T-cell (primary cell): ENCODE measurements around the gene WSCD1. TPM values are rescaled to one million over a fixed set of nuclear protein-coding genes. Genes with fewer than 3 reads are reported as not detected.

Experiments
- ATAC-seq, 4 experiments: fragments of 200-7000 bp in 3 of 4; fragments of 150-1000 bp in 1 of 4; cut with Tn5 transposase; replicated peaks in 1 of 4; 1 replicate in 3 of 4; 2 replicates in 1 of 4; pipeline ENCODE4 v1.10.0; 2021; ENCODE audit warnings: moderate library complexity in 3 of 4, mild to moderate bottlenecking in 2 of 4, moderate number of reproducible peaks in 1 of 4
- CTCF ChIA-PET, 2 donors: fragments of 300-600 bp; sonication (Branson Sonifier 250); formaldehyde crosslinking; loops; one replicate each; lab custom pipeline; 2022; ENCODE audit warnings: antibody characterized with exemption in 2 of 2; lab: Charles Lee
- POLR2A ChIA-PET, 2 donors: fragments of 300-600 bp; sonication (Branson Sonifier 250); formaldehyde crosslinking; loops; one replicate each; lab custom pipeline; 2022; ENCODE audit warnings: antibody characterized with exemption in 2 of 2; lab: Charles Lee
- DNase-seq, 35 experiments: peaks; one replicate each; pipeline versions ENCODE4 v3.0.0 to v3.0.0-alpha.2; 2013 to 2023
- H3K27ac ChIP-seq: one replicate; pipeline ENCODE4 v1.5.1; 2013; ENCODE audit warnings: low read length
- H3K27me3 ChIP-seq, 2 experiments: replicated peaks in 1 of 2; 1 replicate in 1 of 2; 2 replicates in 1 of 2; pipeline versions ENCODE4 v1.6.1 to v1.7.0; 2013; ENCODE audit warnings: low read length in 1 of 2, mixed read lengths in 1 of 2; ENCODE audit not compliant: control insufficient read depth in 2 of 2, insufficient read depth in 2 of 2; ENCODE audit errors: extremely low read depth in 1 of 2
- H3K36me3 ChIP-seq, 2 donors: 1 replicate in 1 of 2; 2 replicates in 1 of 2; pipeline versions ENCODE4 v1.6.1 to v1.7.0; 2013; ENCODE audit warnings: low read length in 1 of 2; ENCODE audit not compliant: control insufficient read depth in 2 of 2, insufficient read depth in 1 of 2; ENCODE audit errors: extremely low read depth in 1 of 2
- H3K4me1 ChIP-seq, 2 experiments: 1 replicate in 1 of 2; 2 replicates in 1 of 2; pipeline versions ENCODE4 v1.6.1 to v1.7.0; 2013; ENCODE audit warnings: low read length in 2 of 2, mixed read lengths in 1 of 2; ENCODE audit not compliant: insufficient read depth in 2 of 2, control insufficient read depth in 1 of 2; ENCODE audit errors: extremely low read depth in 1 of 2
- H3K4me3 ChIP-seq, 2 donors: 1 replicate in 1 of 2; 2 replicates in 1 of 2; pipeline versions ENCODE4 v1.5.1 to v1.7.0; 2013; ENCODE audit warnings: mild to moderate bottlenecking in 2 of 2, low read length in 1 of 2, moderate library complexity in 1 of 2; ENCODE audit not compliant: control insufficient read depth in 1 of 2; ENCODE audit errors: extremely low read depth in 1 of 2
- H3K9me3 ChIP-seq: 2 replicates; pipeline ENCODE4 v1.7.0; 2013
- H3K27ac Mint-ChIP-seq, 2 donors: one replicate each; pipeline ENCODE4 v1.8.0; 2020 to 2021; ENCODE audit warnings: mild to moderate bottlenecking in 2 of 2, mixed read lengths in 2 of 2
- H3K27me3 Mint-ChIP-seq, 2 donors: one replicate each; pipeline ENCODE4 v1.8.0; 2021 to 2022; ENCODE audit warnings: mixed read lengths in 2 of 2
- H3K36me3 Mint-ChIP-seq: one replicate; pipeline ENCODE4 v1.8.0; 2021; ENCODE audit warnings: mixed read lengths
- H3K4me1 Mint-ChIP-seq, 3 donors: one replicate each; pipeline ENCODE4 v1.8.0; 2020 to 2022; ENCODE audit warnings: mixed read lengths in 3 of 3, mild to moderate bottlenecking in 1 of 3
- H3K4me3 Mint-ChIP-seq, 3 donors: one replicate each; pipeline ENCODE4 v1.8.0; 2020 to 2022; ENCODE audit warnings: mild to moderate bottlenecking in 3 of 3, mixed read lengths in 3 of 3, moderate library complexity in 3 of 3
- H3K9me3 Mint-ChIP-seq, 3 donors: one replicate each; pipeline ENCODE4 v1.8.0; 2020 to 2022; ENCODE audit warnings: mixed read lengths in 3 of 3
- WGBS: methylation state at CpG from one replicate; pipeline ENCODE4 v1.1.5; 2013; ENCODE audit warnings: missing lambda C conversion rate; ENCODE audit not compliant: insufficient coverage; 5-methylcytosine and 5-hydroxymethylcytosine counted together
- total RNA-seq, 35 experiments: library from RNA in 6 of 35; stranded (reverse) in 6 of 35; fragments of 120-200 nt in 1 of 35; gene quantifications; one replicate each; pipeline versions ENCODE4 v1.2.1 to v1.2.4 and lab custom pipeline; 2013 to 2026

Gene WSCD1
- total RNA-seq, 5 donors from 2014 or later (not counting 1 experiment from before 2014, with no cell fraction given), result 0.09 to 0.58 (median 0.27) TPM; not detected in 1

- Mint-ChIP-seq H3K9me3 (peaks cover 0 to 3% (median 0%) of the 10 kb centered on the region in 3 donors), H3K27me3 (peaks cover 8 to 29% of the 10 kb centered on the region in 2 donors), H3K4me3 (no peak overlapping the region), H3K27ac (no peak overlapping the region), H3K4me1 (no peaks in the 10 kb centered on the region), H3K36me3 (no peaks in the 10 kb centered on the region)
- no peak for DNase-seq
- ATAC-seq, result no peak
- no peaks in the 10 kb centered on the region for H3K4me1 ChIP-seq
- no peaks in the 10 kb centered on the region for H3K9me3 ChIP-seq
- ChIA-PET CTCF (no interaction called here), POLR2A (no interaction called here)
- H3K27ac ChIP-seq, result no peak overlapping the region
- H3K36me3 ChIP-seq, result no peaks in the 10 kb centered on the region
- H3K4me3 ChIP-seq, result no peak overlapping the region
- WGBS, result 60% methylated on average over 6 of the region's 7 CpGs
- peaks cover 0 to 24% of the 10 kb centered on the region in 2 experiments for H3K27me3 ChIP-seq
Observed at GRCh38 chr17:6110592-6110991, 40.4 kb downstream of the WSCD1 start.

GRCh38 chr17:6120351-6120750, 50.2 kb downstream of the WSCD1 start:
- CTCF ChIA-PET, result no interaction called here
- Histone ChIP-seq H3K9me3 (no peaks in the 10 kb centered on the region), H3K4me3 (no peak overlapping the region), H3K36me3 (no peaks in the 10 kb centered on the region), H3K27me3 (peaks cover 0 to 13% of the 10 kb centered on the region in 2 experiments), H3K27ac (no peak overlapping the region), H3K4me1 (no peaks in the 10 kb centered on the region)
- no peak overlapping the region for H3K4me3 Mint-ChIP-seq
- peaks cover 0 to 18% (median 0%) of the 10 kb centered on the region in 3 donors for H3K9me3 Mint-ChIP-seq
- no peak overlapping the region for H3K27ac Mint-ChIP-seq
- peaks cover 1 to 8% of the 10 kb centered on the region in 2 donors for H3K27me3 Mint-ChIP-seq
- no peaks in the 10 kb centered on the region for H3K36me3 Mint-ChIP-seq
- DNase-seq (no peak), ATAC-seq (no peak)
- POLR2A ChIA-PET, result no interaction called here
- WGBS, result 92% methylated on average over 34 of the region's 34 CpGs
- no peaks in the 10 kb centered on the region for H3K4me1 Mint-ChIP-seq

GRCh38 chr17:6124856-6125255, 54.7 kb downstream of the WSCD1 start:
- Mint-ChIP-seq H3K4me1 (no peaks in the 10 kb centered on the region), H3K9me3 (peaks cover 0 to 24% (median 10%) of the 10 kb centered on the region in 3 donors), H3K27me3 (peaks cover 1 to 4% of the 10 kb centered on the region in 2 donors), H3K4me3 (no peak overlapping the region), H3K36me3 (no peaks in the 10 kb centered on the region), H3K27ac (no peak overlapping the region)
- Histone ChIP-seq H3K36me3 (no peaks in the 10 kb centered on the region), H3K9me3 (no peaks in the 10 kb centered on the region), H3K4me3 (no peak overlapping the region), H3K27ac (no peak overlapping the region), H3K27me3 (no peaks in the 10 kb centered on the region), H3K4me1 (no peaks in the 10 kb centered on the region)
- no peak for DNase-seq
- ChIA-PET POLR2A (no interaction called here), CTCF (no interaction called here)
- ATAC-seq, result no peak

DNA sequence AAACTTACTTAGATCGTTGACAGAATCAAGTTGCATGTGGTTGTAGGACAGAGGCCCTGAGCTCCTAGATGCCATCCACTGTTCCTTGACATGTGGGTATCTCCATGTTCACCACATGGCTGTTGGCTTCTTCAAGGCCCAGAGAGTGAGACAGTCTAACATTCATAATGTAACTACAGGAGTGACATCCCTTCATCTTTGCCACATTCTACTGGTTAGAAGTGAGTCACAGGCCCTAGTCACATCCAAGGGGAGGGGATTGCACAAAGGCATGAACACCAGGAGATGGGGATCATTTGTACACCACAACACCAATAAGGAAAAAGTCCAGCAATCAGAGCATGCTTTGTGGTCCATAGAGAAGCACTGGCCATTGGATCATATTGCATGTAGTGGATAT, 56.6 kb downstream of the WSCD1 start:
- POLR2A ChIA-PET, result no interaction called here
- Mint-ChIP-seq H3K4me1 (no peaks in the 10 kb centered on the region), H3K27ac (no peak overlapping the region), H3K27me3 (peaks cover 4 to 7% of the 10 kb centered on the region in 2 donors), H3K4me3 (no peak overlapping the region), H3K36me3 (no peaks in the 10 kb centered on the region), H3K9me3 (peaks cover 0 to 24% (median 10%) of the 10 kb centered on the region in 3 donors)
- no peaks in the 10 kb centered on the region for H3K27me3 ChIP-seq
- H3K36me3 ChIP-seq, result no peaks in the 10 kb centered on the region
- H3K27ac ChIP-seq, result no peak overlapping the region
- no peaks in the 10 kb centered on the region for H3K4me1 ChIP-seq
- DNase-seq, result no peak
- CTCF ChIA-PET, result no interaction called here
- no peaks in the 10 kb centered on the region for H3K9me3 ChIP-seq
- ATAC-seq, result no peak
- 100% methylated on average over 1 of the region's 1 CpG for WGBS
- no peak overlapping the region for H3K4me3 ChIP-seq

DNA sequence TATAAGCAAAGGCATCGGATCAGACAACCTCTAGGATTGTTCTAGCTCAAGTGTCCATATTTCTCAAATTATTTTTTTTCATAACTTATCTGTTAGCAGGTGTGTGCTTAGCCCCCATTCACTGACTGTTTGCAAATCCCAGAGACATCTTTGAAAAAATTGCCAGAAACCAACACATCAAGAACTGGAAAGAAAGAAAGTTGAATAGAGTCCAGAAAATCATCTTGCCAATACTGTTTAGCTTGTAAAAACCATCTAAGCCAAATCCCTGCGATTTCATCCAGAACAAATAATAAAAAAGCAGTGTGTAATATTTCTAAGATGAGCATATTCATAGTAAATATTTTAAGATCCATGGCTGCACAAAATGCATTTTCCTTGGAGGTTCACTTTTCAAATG, 64.5 kb downstream of the WSCD1 start:
- POLR2A ChIA-PET, result no interaction called here
- Histone ChIP-seq H3K36me3 (no peaks in the 10 kb centered on the region), H3K27ac (no peak overlapping the region), H3K9me3 (no peaks in the 10 kb centered on the region), H3K27me3 (peaks cover 0 to 9% of the 10 kb centered on the region in 2 experiments), H3K4me1 (no peaks in the 10 kb centered on the region), H3K4me3 (no peak overlapping the region)
- Mint-ChIP-seq H3K4me3 (no peak overlapping the region), H3K36me3 (no peaks in the 10 kb centered on the region), H3K4me1 (no peaks in the 10 kb centered on the region), H3K9me3 (no peaks in the 10 kb centered on the region), H3K27ac (no peak overlapping the region), H3K27me3 (peaks cover 13 to 33% of the 10 kb centered on the region in 2 donors)
- DNase-seq (no peak), ATAC-seq (no peak)
- WGBS, result 100% methylated on average over 1 of the region's 2 CpGs
- CTCF ChIA-PET, result no interaction called here

- Mint-ChIP-seq H3K36me3 (no peaks in the 10 kb centered on the region), H3K27me3 (peaks cover 16 to 33% of the 10 kb centered on the region in 2 donors), H3K9me3 (no peaks in the 10 kb centered on the region), H3K27ac (no peak overlapping the region), H3K4me3 (no peak overlapping the region), H3K4me1 (no peaks in the 10 kb centered on the region)
- ATAC-seq (no peak), DNase-seq (no peak)
- WGBS, result no CpG with 5 or more reads among the region's 5 CpGs
- H3K4me1 ChIP-seq, result no peaks in the 10 kb centered on the region
- CTCF ChIA-PET, result no interaction called here
- no peak overlapping the region for H3K4me3 ChIP-seq
- POLR2A ChIA-PET, result no interaction called here
- H3K27me3 ChIP-seq, result peaks cover 0 to 9% of the 10 kb centered on the region in 2 experiments
- no peaks in the 10 kb centered on the region for H3K9me3 ChIP-seq
- no peak overlapping the region for H3K27ac ChIP-seq
- H3K36me3 ChIP-seq, result no peaks in the 10 kb centered on the region
Observed at GRCh38 chr17:6135236-6135635, 65.1 kb downstream of the WSCD1 start.

DNA sequence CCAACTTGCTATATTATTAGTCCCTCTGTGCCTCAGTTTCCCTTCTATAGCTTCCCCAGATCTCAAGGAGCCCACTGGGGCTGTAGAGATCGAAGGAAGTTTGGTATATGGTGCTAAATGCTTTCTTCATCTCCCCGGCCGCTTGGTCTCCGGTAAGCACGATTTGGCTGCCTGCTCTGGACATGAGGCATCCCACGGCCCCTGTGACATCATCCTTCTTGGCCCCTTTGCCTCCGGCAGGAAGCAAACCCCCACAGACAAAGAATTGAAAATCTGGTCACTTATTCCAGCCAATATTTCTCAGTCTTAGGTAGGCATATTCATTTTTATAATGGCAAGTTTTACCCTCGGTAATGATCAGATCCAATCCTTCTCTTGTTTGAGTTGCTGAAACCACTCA, 65.8 kb downstream of the WSCD1 start:
- WGBS, result no CpG with 5 or more reads among the region's 8 CpGs
- peaks cover 16 to 29% of the 10 kb centered on the region in 2 donors for H3K27me3 Mint-ChIP-seq
- H3K4me1 Mint-ChIP-seq, result no peaks in the 10 kb centered on the region
- no peaks in the 10 kb centered on the region for H3K4me1 ChIP-seq
- peaks cover 0 to 9% of the 10 kb centered on the region in 2 experiments for H3K27me3 ChIP-seq
- no peaks in the 10 kb centered on the region for H3K36me3 ChIP-seq
- CTCF ChIA-PET, result no interaction called here
- H3K4me3 ChIP-seq, result no peak overlapping the region
- H3K9me3 Mint-ChIP-seq, result no peaks in the 10 kb centered on the region
- no peak for DNase-seq
- H3K4me3 Mint-ChIP-seq, result no peak overlapping the region
- no peak overlapping the region for H3K27ac Mint-ChIP-seq
- no peaks in the 10 kb centered on the region for H3K36me3 Mint-ChIP-seq
- no peaks in the 10 kb centered on the region for H3K9me3 ChIP-seq
- ATAC-seq, result no peak
- POLR2A ChIA-PET, result no interaction called here
- no peak overlapping the region for H3K27ac ChIP-seq
